GM21515 (cell line): Measurements from ENCODE around the gene DLGAP1.

Experiments used
- ATAC-seq: cut with Tn5 transposase; IDR thresholded peaks from one replicate; pipeline ENCODE4 v1.9.1; 2021; ENCODE audit not compliant: unreplicated experiment

The DLGAP1 gene

GRCh38 chr18:4007846-4008245 lies 447.3 kb downstream of the DLGAP1 start:
- no peak for ATAC-seq

GRCh38 chr18:4004183-4004829 lies 450.8 kb downstream of the DLGAP1 start:
- ATAC-seq, result no peak

GRCh38 chr18:3998698-3999333 lies 456.3 kb downstream of the DLGAP1 start:
- ATAC-seq, result no peak

- ATAC-seq, result peak; percentile 78
Observed at GRCh38 chr18:3995476-3996102, 459.5 kb downstream of the DLGAP1 start.

- ATAC-seq, result no peak
Observed at GRCh38 chr18:3993941-3994687, 461.0 kb downstream of the DLGAP1 start.

- ATAC-seq, result no peak
Observed at GRCh38 chr18:3985664-3986063, 469.4 kb downstream of the DLGAP1 start.

GRCh38 chr18:3985020-3985419 lies 470.1 kb downstream of the DLGAP1 start:
- ATAC-seq, result no peak

- no peak for ATAC-seq
Observed at GRCh38 chr18:3984163-3984757, 470.8 kb downstream of the DLGAP1 start.

- ATAC-seq, result no peak
Observed at GRCh38 chr18:3983351-3983969, 471.6 kb downstream of the DLGAP1 start.

GRCh38 chr18:3982541-3982940 lies 472.6 kb downstream of the DLGAP1 start:
- no peak for ATAC-seq

GRCh38 chr18:3979024-3979423 lies 476.1 kb downstream of the DLGAP1 start:
- ATAC-seq, result no peak

- ATAC-seq, result no peak
Observed at GRCh38 chr18:3973191-3973850, 481.8 kb downstream of the DLGAP1 start.

GRCh38 chr18:3972291-3972930 lies 482.7 kb downstream of the DLGAP1 start:
- ATAC-seq, result no peak

- ATAC-seq, result no peak
Observed at GRCh38 chr18:3970929-3971328, 484.2 kb downstream of the DLGAP1 start.

- ATAC-seq, result no peak
Observed at GRCh38 chr18:3967359-3968180, 487.5 kb downstream of the DLGAP1 start.

- ATAC-seq, result no peak
Observed at GRCh38 chr18:3966642-3967358, 488.3 kb downstream of the DLGAP1 start.

GRCh38 chr18:3966246-3966641 lies 488.9 kb downstream of the DLGAP1 start:
- no peak for ATAC-seq

GRCh38 chr18:3960977-3961376 lies 494.1 kb downstream of the DLGAP1 start:
- no peak for ATAC-seq
